A549 (cell line): Measurements from ENCODE around the gene POLDIP3. TPM values are rescaled to one million over a fixed set of nuclear protein-coding genes. Genes with fewer than 3 reads are reported as not detected.

ENCODE experiments used
- ATAC-seq, 2 experiments: fragments of 200-7000 bp in 1 of 2; fragments of >200 bp in 1 of 2; cut with Nextera tagmentation in 1 of 2; cut with Tn5 transposase in 1 of 2; 3 replicates each; pipeline versions ENCODE4 v1.8.0 to v1.9.1; 2018 to 2020; ENCODE audit warnings: mild to moderate bottlenecking in 1 of 2, moderate library complexity in 1 of 2
- CTCF ChIA-PET: fragments of 300-600 bp; sonication (Branson Sonifier 250); formaldehyde crosslinking; extraction: SDS; loops from one replicate; lab custom pipeline; 2021; ENCODE audit warnings: antibody characterized with exemption, inconsistent platforms; lab: Yijun Ruan, JAX
- POLR2A ChIA-PET: fragments of 350-600 bp; formaldehyde crosslinking; extraction: SDS; loops from one replicate; lab custom pipeline; 2021; ENCODE audit warnings: antibody characterized with exemption, inconsistent platforms; lab: Yijun Ruan, JAX
- DNase-seq, 2 experiments: peaks; one replicate each; pipeline versions ENCODE4 v3.0.0 to v3.0.0-alpha.2; 2011 to 2016; ENCODE audit warnings: low read depth in 1 of 2, low spot score in 1 of 2
- FAIRE-seq: peaks from 2 replicates; lab custom pipeline; 2011; peaks lifted over from hg19 to GRCh38; lab: Jason Lieb, UNC
- H3K27ac ChIP-seq, 2 experiments: fragments of >200 bp; sonication (Bioruptor Twin); formaldehyde crosslinking; 3 replicates each; pipeline ENCODE4 v1.5.1; 2016 to 2017
- H3K4me1 ChIP-seq: fragments of >200 bp; sonication (Bioruptor Twin); formaldehyde crosslinking; 3 replicates; pipeline ENCODE4 v1.6.1; 2016
- H3K4me2 ChIP-seq: fragments of >200 bp; sonication (Bioruptor Twin); formaldehyde crosslinking; 3 replicates; pipeline ENCODE4 v1.6.1; 2016
- H3K4me3 ChIP-seq: fragments of >200 bp; sonication (Bioruptor Twin); formaldehyde crosslinking; 3 replicates; pipeline ENCODE4 v1.5.1; 2016
- H3K9me3 ChIP-seq: fragments of >200 bp; sonication (Bioruptor Twin); formaldehyde crosslinking; 3 replicates; pipeline ENCODE4 v1.6.1; 2016
- CBX2 ChIP-seq: fragments of 200-600 bp; sonication (generic); IDR thresholded peaks from 2 replicates; pipeline ENCODE4 v1.6.1; 2016; ENCODE audit warnings: low read depth, mild to moderate bottlenecking, borderline replicate concordance
- CBX8 ChIP-seq: fragments of 200-600 bp; sonication (generic); IDR thresholded peaks from 2 replicates; pipeline ENCODE4 v1.6.1; 2016
- EP300 ChIP-seq, 2 experiments: fragments of >200 bp; sonication (Bioruptor Twin); formaldehyde crosslinking; IDR thresholded peaks; 2 replicates in 1 of 2; 3 replicates in 1 of 2; pipeline ENCODE4 v1.6.1; 2016 to 2017
- ESRRA ChIP-seq: fragments of 150-350 bp; IDR thresholded peaks from 2 replicates; pipeline ENCODE4 v1.6.1; 2014; ENCODE audit warnings: mild to moderate bottlenecking, low read length, borderline replicate concordance
- FOSL2 ChIP-seq, 2 experiments: fragments of 450-650 bp in 1 of 2; fragments of >200 bp in 1 of 2; sonication (Bioruptor Twin) in 1 of 2; formaldehyde crosslinking; IDR thresholded peaks; 2 replicates each; pipeline versions ENCODE4 v1.5.0 to v1.6.1; 2016 to 2020; ENCODE audit warnings: mild to moderate bottlenecking in 1 of 2, moderate library complexity in 1 of 2
- FOXS1 ChIP-seq: fragments of 250-450 bp; sonication (Bioruptor Pico); IDR thresholded peaks from 2 replicates; pipeline ENCODE4 v1.5.0; 2020; ENCODE audit warnings: mild to moderate bottlenecking, moderate library complexity
- HES2 ChIP-seq: fragments of >200 bp; sonication (Bioruptor Twin); formaldehyde crosslinking; IDR thresholded peaks from 2 replicates; pipeline ENCODE4 v1.6.1; 2016
- HOXA7 ChIP-seq: fragments of 250-450 bp; sonication (Bioruptor Pico); IDR thresholded peaks from 2 replicates; pipeline ENCODE4 v1.5.0; 2020; ENCODE audit warnings: mild to moderate bottlenecking, moderate library complexity
- HOXB5 ChIP-seq: fragments of 250-450 bp; sonication (Bioruptor Pico); IDR thresholded peaks from 2 replicates; pipeline ENCODE4 v1.5.0; 2020; ENCODE audit warnings: mild to moderate bottlenecking, moderate library complexity
- JUN ChIP-seq, 2 experiments: fragments of >200 bp; sonication (Bioruptor Twin); formaldehyde crosslinking; IDR thresholded peaks; 2 replicates in 1 of 2; 3 replicates in 1 of 2; pipeline ENCODE4 v1.6.1; 2016 to 2017
- JUNB ChIP-seq: fragments of >200 bp; sonication (Bioruptor Twin); formaldehyde crosslinking; IDR thresholded peaks from 2 replicates; pipeline ENCODE4 v1.6.1; 2016
- KDM1A ChIP-seq: fragments of 200-600 bp; sonication (generic); IDR thresholded peaks from 2 replicates; pipeline ENCODE4 v1.6.1; 2016; ENCODE audit warnings: low read depth, mild to moderate bottlenecking
- KDM5A ChIP-seq: fragments of 200-600 bp; sonication (generic); IDR thresholded peaks from 2 replicates; pipeline ENCODE4 v1.6.1; 2016; ENCODE audit warnings: antibody characterized with exemption, mild to moderate bottlenecking
- PBX3 ChIP-seq: IDR thresholded peaks from 2 replicates; pipeline ENCODE4 v1.6.1; 2012
- PHF8 ChIP-seq: fragments of 200-600 bp; sonication (generic); IDR thresholded peaks from 2 replicates; pipeline ENCODE4 v1.6.1; 2016; ENCODE audit warnings: low read depth, mild to moderate bottlenecking, antibody characterized with exemption, moderate library complexity, borderline replicate concordance
- RARB ChIP-seq: fragments of 250-450 bp; sonication (Bioruptor Pico); IDR thresholded peaks from 2 replicates; pipeline ENCODE4 v1.8.0; 2021; ENCODE audit warnings: mild to moderate bottlenecking, moderate library complexity
- RNF2 ChIP-seq: fragments of 200-600 bp; sonication (generic); IDR thresholded peaks from 2 replicates; pipeline ENCODE4 v1.6.1; 2016; ENCODE audit warnings: low read depth, mild to moderate bottlenecking, antibody characterized with exemption, moderate library complexity, borderline replicate concordance
- SREBF2 ChIP-seq: fragments of 450-650 bp; IDR thresholded peaks from 2 replicates; pipeline ENCODE4 v1.6.1; 2014; ENCODE audit warnings: mild to moderate bottlenecking, moderate library complexity
- WGBS: methylation state at CpG from one replicate; pipeline ENCODE4 v1.1.6; 2017; ENCODE audit errors: missing lambda C conversion rate; 5-methylcytosine and 5-hydroxymethylcytosine counted together
- polyA plus RNA-seq, 4 experiments: library from polyadenylated mRNA; depleted of rRNA in 3 of 4; stranded (reverse); fragments of >200 nt; fragmentation: RNase III in 1 of 4; extraction: RNeasy Plus Mini Kit Qiagen cat#74134 plus additional on column Dnase treatment in 1 of 4; gene quantifications; 2 replicates in 3 of 4; 3 replicates in 1 of 4; pipeline ENCODE4 v1.2.3, GENCODE V29; 2011 to 2017
- TF ChIP-seq, protein P1 (sequence below): IDR thresholded peaks from 2 replicates; pipeline ENCODE4 v1.6.1; 2012

Gene POLDIP3
- polyA plus RNA-seq, 2 of the 4 experiments (the other 2 are of a cell fraction): 31.5 to 31.8 TPM

DNA sequence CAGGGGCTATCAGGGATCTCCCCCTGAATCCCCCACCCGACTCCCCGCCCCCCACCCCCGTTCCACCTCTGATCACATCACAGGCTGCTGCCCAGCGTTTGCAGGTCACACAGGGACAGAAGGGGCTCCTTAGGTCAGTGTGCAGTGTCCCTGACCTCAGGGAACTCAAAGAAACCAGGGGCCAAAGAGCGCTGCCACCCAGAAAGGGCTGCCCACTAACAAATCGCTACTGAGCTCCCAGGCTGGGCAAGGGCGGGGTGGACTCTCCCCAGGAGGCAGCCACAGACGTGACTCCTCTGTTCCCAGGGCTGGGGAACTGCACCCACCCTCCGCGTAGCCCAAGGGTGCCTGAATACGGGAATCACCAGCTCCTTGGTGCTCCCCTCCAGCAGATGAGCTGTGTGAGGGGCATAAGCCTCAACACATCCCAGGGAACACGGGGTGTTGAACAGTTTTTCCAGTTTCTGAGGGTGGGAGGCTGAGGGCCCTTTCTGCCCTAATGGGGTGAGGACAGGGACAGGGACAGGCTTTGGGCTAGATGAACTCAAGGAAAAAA is 9.9 kb upstream of the POLDIP3 start:
- POLR2A ChIA-PET: interaction anchor here (0.9 kb wide), 1 partner anchor 9 kb away, joined by 3 read pairs; no protein-coding TSS in a partner anchor
- H3K27ac ChIP-seq: 0 out of 6 replicates have a peak overlapping the region, but pooled peaks of 1 of the 2 experiments have one; percentile 27
- ATAC-seq: no peak

DNA sequence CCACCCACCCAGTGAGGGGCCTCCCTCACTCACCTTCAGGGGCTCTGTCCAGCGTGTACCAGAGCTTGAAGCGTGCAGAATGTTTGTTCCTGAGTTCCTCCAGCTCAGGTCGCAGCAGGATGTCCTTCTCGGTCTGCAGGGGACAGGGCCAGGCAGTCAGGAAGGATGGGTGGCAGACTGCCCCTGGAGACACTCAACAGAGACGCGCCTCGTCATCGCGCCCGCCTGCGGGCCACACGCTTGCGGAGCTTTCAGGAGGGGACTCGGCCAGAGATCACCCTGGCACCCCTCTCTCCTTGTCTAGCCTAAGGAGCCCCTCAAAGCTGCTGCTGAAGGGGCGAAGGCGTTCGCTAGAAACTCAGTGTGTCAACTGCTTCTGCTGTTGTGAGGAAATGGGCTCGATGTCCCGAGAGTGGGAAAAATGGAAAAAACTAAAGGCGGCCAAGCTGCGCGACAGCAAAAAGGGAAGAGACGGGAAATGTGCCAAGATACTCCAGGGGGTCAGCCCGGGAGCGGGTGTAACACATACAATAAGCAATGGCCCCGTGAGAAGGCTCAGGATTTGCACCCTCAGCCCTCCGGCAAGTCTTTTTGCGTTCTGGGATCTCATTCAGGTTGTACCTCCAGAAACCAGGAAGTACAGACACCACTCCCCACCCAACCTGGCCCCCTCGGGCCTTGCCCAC is 9.2 kb upstream of the POLDIP3 start:
- Histone ChIP-seq H3K27ac (no peak overlapping the region), H3K4me2 (no peak overlapping the region), H3K4me3 (no peak overlapping the region), H3K4me1 (peaks cover 10% of the 10 kb centered on the region; the same call in 2 of the 3 replicates), H3K9me3 (no peaks in the 10 kb centered on the region)
- WGBS: 89% methylated on average over 25 of the region's 29 CpGs
- TF ChIP-seq CBX2: no peak
- no peak for TF ChIP-seq KDM1A
- no peak for TF ChIP-seq KDM5A
- no peak for TF ChIP-seq HOXB5 (CRISPR knock-in tag)
- no peak for TF ChIP-seq JUN (IDR thresholded peaks at IDR 0.05)
- no peak for TF ChIP-seq CBX8
- TF ChIP-seq HOXA7 (CRISPR knock-in tag): no peak
- TF ChIP-seq SREBF2: no peak
- TF ChIP-seq FOSL2 (IDR thresholded peaks at IDR 0.05): no peak
- TF ChIP-seq FOSL2 (CRISPR knock-in tag; IDR thresholded peaks at IDR 0.05): no peak
- TF ChIP-seq, protein P1, sequence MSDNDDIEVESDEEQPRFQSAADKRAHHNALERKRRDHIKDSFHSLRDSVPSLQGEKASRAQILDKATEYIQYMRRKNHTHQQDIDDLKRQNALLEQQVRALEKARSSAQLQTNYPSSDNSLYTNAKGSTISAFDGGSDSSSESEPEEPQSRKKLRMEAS: no peak
- TF ChIP-seq EP300 (IDR thresholded peaks at IDR 0.05): no peak
- TF ChIP-seq PBX3: no peak
- ATAC-seq (no peak), FAIRE-seq (no peak), DNase-seq (no peak)
- CTCF ChIA-PET: interaction anchor here (0.6 to 4.3 kb wide), 3 partner anchors 9 to 466 kb away, joined by 3 to 42 read pairs (median 3); no protein-coding TSS in a partner anchor
- POLR2A ChIA-PET: interaction anchor here (0.9 to 1.0 kb wide), 2 partner anchors 8 to 25 kb away, joined by 3 to 5 read pairs; partner anchors contain the start of gene CYB5R3

More for the DNA sequence above, 9.9 kb upstream of the POLDIP3 start:
- DNase-seq: no peak
- Histone ChIP-seq H3K4me2 (no peak overlapping the region), H3K4me1 (peaks cover 10% of the 10 kb centered on the region; the same call in 2 of the 3 replicates), H3K4me3 (no peak overlapping the region), H3K9me3 (no peaks in the 10 kb centered on the region)
- CTCF ChIA-PET: interaction anchor here (1.1 kb wide), 1 partner anchor 465 kb away, joined by 3 read pairs; no protein-coding TSS in a partner anchor
- no peak for FAIRE-seq
- TF ChIP-seq FOXS1 (CRISPR knock-in tag): no peak
- 94% methylated on average over 4 of the region's 12 CpGs for WGBS

- peaks cover 10% of the 10 kb centered on the region; the same call in 2 of the 3 replicates for H3K4me1 ChIP-seq
- ChIA-PET POLR2A (interaction anchor here (1.0 kb wide), 1 partner anchor 26 kb away, joined by 5 read pairs; the partner anchor contains the start of gene CYB5R3), CTCF (interaction anchor here (0.6 to 4.3 kb wide), 7 partner anchors 9 to 467 kb away, joined by 3 to 42 read pairs (median 5); no protein-coding TSS in a partner anchor)
- no peak overlapping the region for H3K27ac ChIP-seq
- no peak for TF ChIP-seq PHF8
- no peak for TF ChIP-seq JUNB
- WGBS: 97% methylated on average over 5 of the region's 18 CpGs
- H3K4me2 ChIP-seq: no peak overlapping the region
- no peak overlapping the region for H3K4me3 ChIP-seq
- FAIRE-seq (no peak), ATAC-seq (no peak), DNase-seq (no peak)
- H3K9me3 ChIP-seq: no peaks in the 10 kb centered on the region
Observed at GRCh38 chr22:42623301-42623751, 8.6 kb upstream of the POLDIP3 start.

DNA sequence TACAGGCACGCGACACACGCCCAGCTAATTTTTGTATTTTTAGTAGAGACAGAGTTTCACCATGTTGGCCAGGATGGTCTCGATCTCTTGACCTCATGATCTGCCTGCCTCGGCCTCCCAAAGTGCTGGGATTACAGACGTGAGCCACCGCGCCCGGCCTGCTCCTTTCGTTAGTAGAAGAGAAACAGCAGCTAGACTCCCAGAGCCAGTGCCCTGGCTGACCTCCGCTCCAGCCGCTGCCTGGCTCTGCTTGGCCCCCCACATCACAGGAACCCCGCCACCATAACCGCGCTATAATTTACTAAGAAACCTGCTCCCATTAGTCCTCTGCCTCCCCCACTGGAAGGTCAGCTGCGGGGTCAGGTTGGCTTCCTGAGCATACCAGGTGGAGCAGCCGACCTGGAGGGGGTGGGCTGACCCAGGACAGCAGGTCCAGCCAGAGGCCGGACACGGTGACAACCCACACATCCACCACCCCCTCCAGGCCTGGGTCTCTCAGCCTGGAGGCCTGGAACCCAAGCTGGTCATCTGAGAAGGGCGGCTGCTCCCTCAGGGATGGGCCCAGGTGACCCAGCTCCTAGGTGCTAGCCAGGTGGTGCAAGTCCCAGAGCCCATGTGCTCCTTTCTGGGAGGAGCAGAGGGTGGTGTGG is 7.5 kb upstream of the POLDIP3 start:
- Histone ChIP-seq H3K4me1 (peaks cover 10% of the 10 kb centered on the region; the same call in 2 of the 3 replicates), H3K4me2 (no peak overlapping the region), H3K9me3 (no peaks in the 10 kb centered on the region), H3K4me3 (no peak overlapping the region), H3K27ac (no peak overlapping the region)
- ChIA-PET CTCF (interaction anchor here (0.6 to 4.3 kb wide), 19 partner anchors 8 to 529 kb away, joined by 3 to 42 read pairs (median 5); partner anchors contain the start of gene CYB5R3), POLR2A (no interaction called here)
- 85% methylated on average over 12 of the region's 20 CpGs for WGBS
- FAIRE-seq: no peak
- no peak for ATAC-seq
- DNase-seq: no peak
- TF ChIP-seq RARB: no peak
- no peak for TF ChIP-seq KDM5A
- TF ChIP-seq HES2: no peak
- TF ChIP-seq KDM1A: no peak
- TF ChIP-seq EP300 (IDR thresholded peaks at IDR 0.05): no peak
- no peak for TF ChIP-seq RNF2
- no peak for TF ChIP-seq ESRRA
- TF ChIP-seq, all 56 proteins: peak for 0
